Fibroblast of the aortic adventitia (primary cell): ENCODE measurements around the gene CCNY. TPM values are rescaled to one million over a fixed set of nuclear protein-coding genes. Genes with fewer than 3 reads are reported as not detected.

Experiments
- DNase-seq: peaks from one replicate; pipeline ENCODE4 v3.0.0-alpha.2; 2010; ENCODE audit warnings: low read depth
- H3K4me3 ChIP-seq: 2 replicates; pipeline ENCODE4 v1.5.1; 2011; ENCODE audit warnings: low read depth, mild to moderate bottlenecking, control low read depth, low read length, moderate library complexity
- CTCF ChIP-seq: IDR thresholded peaks from 2 replicates; pipeline ENCODE4 v1.5.1; 2011; ENCODE audit warnings: mild to moderate bottlenecking, low read length, control low read depth, inconsistent platforms; ENCODE audit not compliant: insufficient read depth
- total RNA-seq: library from RNA; depleted of rRNA; stranded (reverse); fragments of >200 nt; gene quantifications from 2 replicates; pipeline ENCODE4 v1.2.3, GENCODE V29; 2012; ENCODE audit warnings: low replicate concordance

CCNY gene
- total RNA-seq, 1 donor: 55.4 TPM

GRCh38 chr10:35433851-35434426, 97.6 kb downstream of the CCNY start:
- TF ChIP-seq CTCF: no peak
- H3K4me3 ChIP-seq: no peak overlapping the region
- DNase-seq: peak; percentile 71

GRCh38 chr10:35434533-35434932, 98.2 kb downstream of the CCNY start:
- H3K4me3 ChIP-seq: no peak overlapping the region
- no peak for TF ChIP-seq CTCF
- DNase-seq: no peak

GRCh38 chr10:35435824-35436223, 99.5 kb downstream of the CCNY start:
- no peak for TF ChIP-seq CTCF
- no peak overlapping the region for H3K4me3 ChIP-seq
- DNase-seq: no peak

- no peak for TF ChIP-seq CTCF
- DNase-seq: no peak
- no peak overlapping the region for H3K4me3 ChIP-seq
These were observed 101.5 kb downstream of the CCNY start for GRCh38 chr10:35437829-35438228.

- no peak for TF ChIP-seq CTCF
- no peak for DNase-seq
- H3K4me3 ChIP-seq: no peak overlapping the region
These were observed 102.6 kb downstream of the CCNY start for GRCh38 chr10:35438718-35439571.

GRCh38 chr10:35440016-35440415, 103.7 kb downstream of the CCNY start:
- no peak for DNase-seq
- no peak for TF ChIP-seq CTCF
- H3K4me3 ChIP-seq: no peak overlapping the region
